HepG2 (cell line): ENCODE results near the gene ITGB2. TPM values are rescaled to one million over a fixed set of nuclear protein-coding genes. Genes with fewer than 3 reads are reported as not detected.

Experiments
- NR2C2 ChIP-seq: sonication (generic); formaldehyde crosslinking; IDR thresholded peaks from 2 replicates; pipeline ENCODE4 v1.4.0; 2020; ENCODE audit warnings: missing genetic modification reagents, mild to moderate bottlenecking, moderate library complexity, borderline replicate concordance
- REL ChIP-seq: sonication (generic); formaldehyde crosslinking; conservative IDR thresholded peaks from 2 replicates; pipeline ENCODE4 v1.8.0; 2022; ENCODE audit warnings: mild to moderate bottlenecking, missing genetic modification reagents, moderate library complexity
- ZNF775 ChIP-seq: sonication (generic); formaldehyde crosslinking; IDR thresholded peaks from 2 replicates; pipeline ENCODE4 v1.4.0; 2020; ENCODE audit warnings: missing genetic modification reagents, mild to moderate bottlenecking, moderate library complexity, borderline replicate concordance
- polyA plus RNA-seq, 8 experiments: library from polyadenylated mRNA; depleted of rRNA in 3 of 8; stranded (reverse) in 7 of 8; unstranded in 1 of 8; fragments of >200 nt; fragmentation: Illumina TruSeq in 4 of 8; extraction: Trizol in 4 of 8; gene quantifications; 2 replicates each; pipeline versions ENCODE4 v1.2.1 to v1.2.3, GENCODE V29; 2011 to 2016; ENCODE audit warnings: low read depth in 4 of 8, missing spikeins in 1 of 8, mixed read lengths in 1 of 8; ENCODE audit not compliant: insufficient read depth in 1 of 8
- total RNA-seq, 5 experiments: library from RNA; depleted of rRNA; stranded (reverse); fragments of >200 nt; fragmentation: Illumina TruSeq; extraction: Trizol; gene quantifications; 2 replicates each; pipeline ENCODE4 v1.2.3, GENCODE V29; 2016; ENCODE audit warnings: low read depth in 1 of 5
- TF ChIP-seq, protein P1 (sequence below): sonication (generic); formaldehyde crosslinking; IDR thresholded peaks from 2 replicates; pipeline ENCODE4 v1.5.1; 2020; ENCODE audit warnings: mild to moderate bottlenecking, missing genetic modification reagents, moderate library complexity
- TF ChIP-seq, protein P2 (sequence below): sonication (generic); formaldehyde crosslinking; IDR thresholded peaks from 2 replicates; pipeline ENCODE4 v1.4.0; 2020; ENCODE audit warnings: missing genetic modification reagents
- TF ChIP-seq, protein P3 (sequence below): sonication (generic); formaldehyde crosslinking; IDR thresholded peaks from 2 replicates; pipeline ENCODE4 v1.4.0; 2020; ENCODE audit warnings: missing genetic modification reagents, low read depth, mild to moderate bottlenecking, borderline replicate concordance
- TF ChIP-seq, protein P4 (sequence below): sonication (generic); formaldehyde crosslinking; IDR thresholded peaks from 2 replicates; pipeline ENCODE4 v1.4.0; 2020; ENCODE audit warnings: missing genetic modification reagents

Gene ITGB2
- total and polyA plus RNA-seq, 2 of the 13 experiments (the other 11 are each of a cell fraction or from before 2014, with no cell fraction given), result 4.2 to 18.0 TPM

DNA sequence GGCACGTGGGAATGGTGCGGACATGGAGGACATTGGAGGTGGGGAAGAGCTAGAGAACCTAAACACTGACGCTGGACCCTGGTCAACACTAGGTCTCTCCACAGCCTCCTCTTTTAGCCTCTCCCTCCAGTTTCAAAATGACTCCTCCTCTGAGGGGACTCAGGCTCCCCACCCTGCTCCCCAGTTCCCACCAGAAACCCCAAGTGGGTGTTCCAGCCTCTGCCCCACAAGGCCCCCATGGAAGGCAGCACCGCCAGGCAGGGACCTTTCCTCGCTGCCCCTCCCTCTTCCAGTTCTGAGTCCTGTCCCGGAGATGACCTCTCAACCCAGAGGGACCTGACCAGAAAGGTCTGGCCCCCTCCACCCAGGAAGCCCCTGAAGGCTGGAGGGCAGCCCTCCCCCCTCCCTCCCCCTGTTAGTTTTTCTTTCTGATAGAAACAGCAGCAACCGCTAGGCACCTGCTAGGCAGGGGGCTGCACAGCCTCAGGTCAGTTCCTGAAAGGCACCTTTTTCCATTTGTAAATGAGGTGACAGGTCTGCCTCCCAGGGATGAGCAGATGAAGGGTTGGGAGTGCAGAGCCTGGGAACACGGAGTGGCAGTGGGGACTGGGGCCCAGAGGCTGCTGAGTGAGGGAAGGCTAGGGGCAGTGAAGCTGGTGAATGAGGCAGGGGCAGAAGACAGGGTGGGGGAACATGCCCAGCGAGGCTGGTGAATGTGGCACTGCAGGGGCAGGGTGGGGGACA, 9.3 kb upstream of the ITGB2 start (continued):
- TF ChIP-seq, protein P1, sequence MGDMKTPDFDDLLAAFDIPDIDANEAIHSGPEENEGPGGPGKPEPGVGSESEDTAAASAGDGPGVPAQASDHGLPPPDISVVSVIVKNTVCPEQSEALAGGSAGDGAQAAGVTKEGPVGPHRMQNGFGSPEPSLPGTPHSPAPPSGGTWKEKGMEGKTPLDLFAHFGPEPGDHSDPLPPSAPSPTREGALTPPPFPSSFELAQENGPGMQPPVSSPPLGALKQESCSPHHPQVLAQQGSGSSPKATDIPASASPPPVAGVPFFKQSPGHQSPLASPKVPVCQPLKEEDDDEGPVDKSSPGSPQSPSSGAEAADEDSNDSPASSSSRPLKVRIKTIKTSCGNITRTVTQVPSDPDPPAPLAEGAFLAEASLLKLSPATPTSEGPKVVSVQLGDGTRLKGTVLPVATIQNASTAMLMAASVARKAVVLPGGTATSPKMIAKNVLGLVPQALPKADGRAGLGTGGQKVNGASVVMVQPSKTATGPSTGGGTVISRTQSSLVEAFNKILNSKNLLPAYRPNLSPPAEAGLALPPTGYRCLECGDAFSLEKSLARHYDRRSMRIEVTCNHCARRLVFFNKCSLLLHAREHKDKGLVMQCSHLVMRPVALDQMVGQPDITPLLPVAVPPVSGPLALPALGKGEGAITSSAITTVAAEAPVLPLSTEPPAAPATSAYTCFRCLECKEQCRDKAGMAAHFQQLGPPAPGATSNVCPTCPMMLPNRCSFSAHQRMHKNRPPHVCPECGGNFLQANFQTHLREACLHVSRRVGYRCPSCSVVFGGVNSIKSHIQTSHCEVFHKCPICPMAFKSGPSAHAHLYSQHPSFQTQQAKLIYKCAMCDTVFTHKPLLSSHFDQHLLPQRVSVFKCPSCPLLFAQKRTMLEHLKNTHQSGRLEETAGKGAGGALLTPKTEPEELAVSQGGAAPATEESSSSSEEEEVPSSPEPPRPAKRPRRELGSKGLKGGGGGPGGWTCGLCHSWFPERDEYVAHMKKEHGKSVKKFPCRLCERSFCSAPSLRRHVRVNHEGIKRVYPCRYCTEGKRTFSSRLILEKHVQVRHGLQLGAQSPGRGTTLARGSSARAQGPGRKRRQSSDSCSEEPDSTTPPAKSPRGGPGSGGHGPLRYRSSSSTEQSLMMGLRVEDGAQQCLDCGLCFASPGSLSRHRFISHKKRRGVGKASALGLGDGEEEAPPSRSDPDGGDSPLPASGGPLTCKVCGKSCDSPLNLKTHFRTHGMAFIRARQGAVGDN (CRISPR knock-in tag), result peak; percentile 37
- TF ChIP-seq, protein P2, sequence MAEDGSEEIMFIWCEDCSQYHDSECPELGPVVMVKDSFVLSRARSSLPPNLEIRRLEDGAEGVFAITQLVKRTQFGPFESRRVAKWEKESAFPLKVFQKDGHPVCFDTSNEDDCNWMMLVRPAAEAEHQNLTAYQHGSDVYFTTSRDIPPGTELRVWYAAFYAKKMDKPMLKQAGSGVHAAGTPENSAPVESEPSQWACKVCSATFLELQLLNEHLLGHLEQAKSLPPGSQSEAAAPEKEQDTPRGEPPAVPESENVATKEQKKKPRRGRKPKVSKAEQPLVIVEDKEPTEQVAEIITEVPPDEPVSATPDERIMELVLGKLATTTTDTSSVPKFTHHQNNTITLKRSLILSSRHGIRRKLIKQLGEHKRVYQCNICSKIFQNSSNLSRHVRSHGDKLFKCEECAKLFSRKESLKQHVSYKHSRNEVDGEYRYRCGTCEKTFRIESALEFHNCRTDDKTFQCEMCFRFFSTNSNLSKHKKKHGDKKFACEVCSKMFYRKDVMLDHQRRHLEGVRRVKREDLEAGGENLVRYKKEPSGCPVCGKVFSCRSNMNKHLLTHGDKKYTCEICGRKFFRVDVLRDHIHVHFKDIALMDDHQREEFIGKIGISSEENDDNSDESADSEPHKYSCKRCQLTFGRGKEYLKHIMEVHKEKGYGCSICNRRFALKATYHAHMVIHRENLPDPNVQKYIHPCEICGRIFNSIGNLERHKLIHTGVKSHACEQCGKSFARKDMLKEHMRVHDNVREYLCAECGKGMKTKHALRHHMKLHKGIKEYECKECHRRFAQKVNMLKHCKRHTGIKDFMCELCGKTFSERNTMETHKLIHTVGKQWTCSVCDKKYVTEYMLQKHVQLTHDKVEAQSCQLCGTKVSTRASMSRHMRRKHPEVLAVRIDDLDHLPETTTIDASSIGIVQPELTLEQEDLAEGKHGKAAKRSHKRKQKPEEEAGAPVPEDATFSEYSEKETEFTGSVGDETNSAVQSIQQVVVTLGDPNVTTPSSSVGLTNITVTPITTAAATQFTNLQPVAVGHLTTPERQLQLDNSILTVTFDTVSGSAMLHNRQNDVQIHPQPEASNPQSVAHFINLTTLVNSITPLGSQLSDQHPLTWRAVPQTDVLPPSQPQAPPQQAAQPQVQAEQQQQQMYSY (CRISPR knock-in tag), result no peak
- TF ChIP-seq, protein P3, sequence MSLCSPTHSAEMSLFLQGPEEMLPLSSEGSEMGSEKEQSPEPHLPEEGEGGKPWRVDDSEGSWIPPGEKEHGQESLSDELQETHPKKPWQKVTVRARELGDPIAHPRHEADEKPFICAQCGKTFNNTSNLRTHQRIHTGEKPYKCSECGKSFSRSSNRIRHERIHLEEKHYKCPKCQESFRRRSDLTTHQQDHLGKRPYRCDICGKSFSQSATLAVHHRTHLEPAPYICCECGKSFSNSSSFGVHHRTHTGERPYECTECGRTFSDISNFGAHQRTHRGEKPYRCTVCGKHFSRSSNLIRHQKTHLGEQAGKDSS (CRISPR knock-in tag), result 0 out of 2 replicates have a peak, but pooled peaks have one; percentile 31
- TF ChIP-seq, protein P4, sequence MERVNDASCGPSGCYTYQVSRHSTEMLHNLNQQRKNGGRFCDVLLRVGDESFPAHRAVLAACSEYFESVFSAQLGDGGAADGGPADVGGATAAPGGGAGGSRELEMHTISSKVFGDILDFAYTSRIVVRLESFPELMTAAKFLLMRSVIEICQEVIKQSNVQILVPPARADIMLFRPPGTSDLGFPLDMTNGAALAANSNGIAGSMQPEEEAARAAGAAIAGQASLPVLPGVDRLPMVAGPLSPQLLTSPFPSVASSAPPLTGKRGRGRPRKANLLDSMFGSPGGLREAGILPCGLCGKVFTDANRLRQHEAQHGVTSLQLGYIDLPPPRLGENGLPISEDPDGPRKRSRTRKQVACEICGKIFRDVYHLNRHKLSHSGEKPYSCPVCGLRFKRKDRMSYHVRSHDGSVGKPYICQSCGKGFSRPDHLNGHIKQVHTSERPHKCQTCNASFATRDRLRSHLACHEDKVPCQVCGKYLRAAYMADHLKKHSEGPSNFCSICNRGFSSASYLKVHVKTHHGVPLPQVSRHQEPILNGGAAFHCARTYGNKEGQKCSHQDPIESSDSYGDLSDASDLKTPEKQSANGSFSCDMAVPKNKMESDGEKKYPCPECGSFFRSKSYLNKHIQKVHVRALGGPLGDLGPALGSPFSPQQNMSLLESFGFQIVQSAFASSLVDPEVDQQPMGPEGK (CRISPR knock-in tag), result peak; percentile 56; the same call in 1 of the 2 replicates
- TF ChIP-seq REL (CRISPR knock-in tag) (no peak), NR2C2 (CRISPR knock-in tag) (peak; percentile 42; the same call in 1 of the 2 replicates), ZNF775 (CRISPR knock-in tag) (no peak)
